Testis (tissue), 2 donors: ENCODE data around the gene JAM2.

Experiments
- POLR2A ChIP-seq: fragments of 450-650 bp; IDR thresholded peaks from one replicate; pipeline ENCODE4 v1.6.1; 2017; ENCODE audit warnings: antibody characterized with exemption, mild to moderate bottlenecking, moderate library complexity
- TF ChIP-seq, protein P1 (sequence below), 3 experiments: fragments of 450-650 bp in 2 of 3; fragments of 200-600 bp in 1 of 3; sonication (generic) in 1 of 3; IDR thresholded peaks; one replicate each; pipeline ENCODE4 v1.5.1; 2016 to 2019; ENCODE audit warnings: antibody characterized with exemption in 3 of 3, mild to moderate bottlenecking in 2 of 3, moderate library complexity in 1 of 3

DNA sequence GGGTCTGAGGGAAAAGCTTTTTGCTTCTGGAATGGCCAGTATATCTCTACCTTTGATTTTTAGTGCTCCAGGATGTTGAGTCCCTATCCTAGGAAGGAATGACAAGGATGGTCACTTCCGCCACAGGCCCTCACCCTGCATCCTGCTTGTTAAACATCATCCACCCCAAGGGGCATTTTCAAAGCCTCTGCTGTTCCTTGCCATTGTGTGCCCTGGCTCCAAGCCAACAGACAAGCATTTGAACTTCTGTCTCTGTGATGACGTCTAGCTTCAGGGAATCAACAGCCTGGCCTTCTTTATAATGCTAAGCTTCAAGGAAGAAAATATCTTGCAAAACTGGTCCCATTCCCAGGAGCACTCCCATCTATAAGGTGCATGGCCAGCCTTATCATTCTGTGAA is 12.3 kb upstream of the JAM2 start:
- TF ChIP-seq, protein P1, sequence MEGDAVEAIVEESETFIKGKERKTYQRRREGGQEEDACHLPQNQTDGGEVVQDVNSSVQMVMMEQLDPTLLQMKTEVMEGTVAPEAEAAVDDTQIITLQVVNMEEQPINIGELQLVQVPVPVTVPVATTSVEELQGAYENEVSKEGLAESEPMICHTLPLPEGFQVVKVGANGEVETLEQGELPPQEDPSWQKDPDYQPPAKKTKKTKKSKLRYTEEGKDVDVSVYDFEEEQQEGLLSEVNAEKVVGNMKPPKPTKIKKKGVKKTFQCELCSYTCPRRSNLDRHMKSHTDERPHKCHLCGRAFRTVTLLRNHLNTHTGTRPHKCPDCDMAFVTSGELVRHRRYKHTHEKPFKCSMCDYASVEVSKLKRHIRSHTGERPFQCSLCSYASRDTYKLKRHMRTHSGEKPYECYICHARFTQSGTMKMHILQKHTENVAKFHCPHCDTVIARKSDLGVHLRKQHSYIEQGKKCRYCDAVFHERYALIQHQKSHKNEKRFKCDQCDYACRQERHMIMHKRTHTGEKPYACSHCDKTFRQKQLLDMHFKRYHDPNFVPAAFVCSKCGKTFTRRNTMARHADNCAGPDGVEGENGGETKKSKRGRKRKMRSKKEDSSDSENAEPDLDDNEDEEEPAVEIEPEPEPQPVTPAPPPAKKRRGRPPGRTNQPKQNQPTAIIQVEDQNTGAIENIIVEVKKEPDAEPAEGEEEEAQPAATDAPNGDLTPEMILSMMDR (IDR thresholded peaks at IDR 0.05): no peak
- no peak for TF ChIP-seq POLR2A
